ENCODE measurements around the gene STIMATE.

Gene STIMATE

GRCh38 chr3:52880474-52880873, 16.9 kb downstream of the STIMATE start:
- Histone ChIP-seq H3K4me3 (ENCODE audit: low read depth, low read length) (no peak overlapping the region), H3K9me3 (ENCODE audit: control insufficient read depth, insufficient read depth, low read length) (no peaks in the 10 kb centered on the region), H3K36me3 (ENCODE audit: control insufficient read depth, insufficient read depth, low read length) (peaks cover 7% of the 10 kb centered on the region; the same call in 1 of the 2 replicates), H3K27ac (ENCODE audit: low read depth, low read length) (no peak overlapping the region), H3K27me3 (ENCODE audit: control insufficient read depth, insufficient read depth, low read length) (no peaks in the 10 kb centered on the region), H3K9ac (ENCODE audit: low read depth, low read length) (no peak overlapping the region), H3K4me1 (ENCODE audit: control insufficient read depth, insufficient read depth, low read length) (peaks cover 4% of the 10 kb centered on the region; the same call in 1 of the 2 replicates)

GRCh38 chr3:52880047-52880446, 17.3 kb downstream of the STIMATE start:
- no peak overlapping the region for H3K4me3 ChIP-seq (ENCODE audit: low read depth, low read length)
- H3K36me3 ChIP-seq (ENCODE audit: control insufficient read depth, insufficient read depth, low read length): peaks cover 2% of the 10 kb centered on the region; the same call in 1 of the 2 replicates
- no peaks in the 10 kb centered on the region for H3K9me3 ChIP-seq (ENCODE audit: control insufficient read depth, insufficient read depth, low read length)
- peaks cover 5% of the 10 kb centered on the region; the same call in 1 of the 2 replicates for H3K4me1 ChIP-seq (ENCODE audit: control insufficient read depth, insufficient read depth, low read length)
- H3K27ac ChIP-seq (ENCODE audit: low read depth, low read length): no peak overlapping the region
- H3K9ac ChIP-seq (ENCODE audit: low read depth, low read length): no peak overlapping the region
- H3K27me3 ChIP-seq (ENCODE audit: control insufficient read depth, insufficient read depth, low read length): no peaks in the 10 kb centered on the region

GRCh38 chr3:52879581-52879980, 17.8 kb downstream of the STIMATE start:
- no peak overlapping the region for H3K27ac ChIP-seq (ENCODE audit: low read depth, low read length)
- H3K4me3 ChIP-seq (ENCODE audit: low read depth, low read length): no peak overlapping the region
- H3K9ac ChIP-seq (ENCODE audit: low read depth, low read length): no peak overlapping the region
- peaks cover 5% of the 10 kb centered on the region; the same call in 1 of the 2 replicates for H3K4me1 ChIP-seq (ENCODE audit: control insufficient read depth, insufficient read depth, low read length)
- H3K27me3 ChIP-seq (ENCODE audit: control insufficient read depth, insufficient read depth, low read length): no peaks in the 10 kb centered on the region
- H3K36me3 ChIP-seq (ENCODE audit: control insufficient read depth, insufficient read depth, low read length): no peaks in the 10 kb centered on the region
- no peaks in the 10 kb centered on the region for H3K9me3 ChIP-seq (ENCODE audit: control insufficient read depth, insufficient read depth, low read length)

- Histone ChIP-seq H3K27ac (ENCODE audit: low read depth, low read length) (no peak overlapping the region), H3K27me3 (ENCODE audit: control insufficient read depth, insufficient read depth, low read length) (no peaks in the 10 kb centered on the region), H3K9me3 (ENCODE audit: control insufficient read depth, insufficient read depth, low read length) (no peaks in the 10 kb centered on the region), H3K36me3 (ENCODE audit: control insufficient read depth, insufficient read depth, low read length) (no peaks in the 10 kb centered on the region), H3K4me1 (ENCODE audit: control insufficient read depth, insufficient read depth, low read length) (peaks cover 5% of the 10 kb centered on the region; the same call in 1 of the 2 replicates), H3K4me3 (ENCODE audit: low read depth, low read length) (no peak overlapping the region), H3K9ac (ENCODE audit: low read depth, low read length) (no peak overlapping the region)
These were observed 18.3 kb downstream of the STIMATE start for GRCh38 chr3:52879090-52879489.

- Histone ChIP-seq H3K9me3 (ENCODE audit: control insufficient read depth, insufficient read depth, low read length) (no peaks in the 10 kb centered on the region), H3K27ac (ENCODE audit: low read depth, low read length) (no peak overlapping the region), H3K4me1 (ENCODE audit: control insufficient read depth, insufficient read depth, low read length) (peaks cover 14% of the 10 kb centered on the region; the same call in 1 of the 2 replicates), H3K9ac (ENCODE audit: low read depth, low read length) (no peak overlapping the region), H3K4me3 (ENCODE audit: low read depth, low read length) (no peak overlapping the region), H3K27me3 (ENCODE audit: control insufficient read depth, insufficient read depth, low read length) (no peaks in the 10 kb centered on the region), H3K36me3 (ENCODE audit: control insufficient read depth, insufficient read depth, low read length) (no peaks in the 10 kb centered on the region)
These were observed 20.3 kb downstream of the STIMATE start for GRCh38 chr3:52877085-52877484.

GRCh38 chr3:52874864-52875587, 22.3 kb downstream of the STIMATE start:
- Histone ChIP-seq H3K4me3 (ENCODE audit: low read depth, low read length) (no peak overlapping the region), H3K27ac (ENCODE audit: low read depth, low read length) (no peak overlapping the region), H3K9me3 (ENCODE audit: control insufficient read depth, insufficient read depth, low read length) (no peaks in the 10 kb centered on the region), H3K4me1 (ENCODE audit: control insufficient read depth, insufficient read depth, low read length) (peaks cover 14% of the 10 kb centered on the region; the same call in 1 of the 2 replicates), H3K27me3 (ENCODE audit: control insufficient read depth, insufficient read depth, low read length) (no peaks in the 10 kb centered on the region), H3K9ac (ENCODE audit: low read depth, low read length) (no peak overlapping the region), H3K36me3 (ENCODE audit: control insufficient read depth, insufficient read depth, low read length) (no peaks in the 10 kb centered on the region)

GRCh38 chr3:52874160-52874701, 23.1 kb downstream of the STIMATE start:
- Histone ChIP-seq H3K9ac (ENCODE audit: low read depth, low read length) (no peak overlapping the region), H3K27ac (ENCODE audit: low read depth, low read length) (no peak overlapping the region), H3K36me3 (ENCODE audit: control insufficient read depth, insufficient read depth, low read length) (no peaks in the 10 kb centered on the region), H3K4me3 (ENCODE audit: low read depth, low read length) (no peak overlapping the region), H3K4me1 (ENCODE audit: control insufficient read depth, insufficient read depth, low read length) (peaks cover 14% of the 10 kb centered on the region; the same call in 1 of the 2 replicates), H3K27me3 (ENCODE audit: control insufficient read depth, insufficient read depth, low read length) (no peaks in the 10 kb centered on the region), H3K9me3 (ENCODE audit: control insufficient read depth, insufficient read depth, low read length) (no peaks in the 10 kb centered on the region)

- Histone ChIP-seq H3K27ac (ENCODE audit: low read depth, low read length) (no peak overlapping the region), H3K4me3 (ENCODE audit: low read depth, low read length) (no peak overlapping the region), H3K4me1 (ENCODE audit: control insufficient read depth, insufficient read depth, low read length) (peaks cover 14% of the 10 kb centered on the region; the same call in 1 of the 2 replicates), H3K9me3 (ENCODE audit: control insufficient read depth, insufficient read depth, low read length) (no peaks in the 10 kb centered on the region), H3K9ac (ENCODE audit: low read depth, low read length) (no peak overlapping the region), H3K27me3 (ENCODE audit: control insufficient read depth, insufficient read depth, low read length) (no peaks in the 10 kb centered on the region), H3K36me3 (ENCODE audit: control insufficient read depth, insufficient read depth, low read length) (no peaks in the 10 kb centered on the region)
These were observed 23.8 kb downstream of the STIMATE start for GRCh38 chr3:52873433-52874159.

GRCh38 chr3:52872245-52872644, 25.1 kb downstream of the STIMATE start:
- H3K9ac ChIP-seq (ENCODE audit: low read depth, low read length): no peak overlapping the region

GRCh38 chr3:52871761-52872160, 25.6 kb downstream of the STIMATE start:
- H3K9ac ChIP-seq (ENCODE audit: low read depth, low read length): no peak overlapping the region
- no peak overlapping the region for H3K27ac ChIP-seq (ENCODE audit: low read depth, low read length)
- H3K36me3 ChIP-seq (ENCODE audit: control insufficient read depth, insufficient read depth, low read length): no peaks in the 10 kb centered on the region
- no peaks in the 10 kb centered on the region for H3K27me3 ChIP-seq (ENCODE audit: control insufficient read depth, insufficient read depth, low read length)
- H3K4me3 ChIP-seq (ENCODE audit: low read depth, low read length): no peak overlapping the region
- no peaks in the 10 kb centered on the region for H3K9me3 ChIP-seq (ENCODE audit: control insufficient read depth, insufficient read depth, low read length)
- peaks cover 14% of the 10 kb centered on the region; the same call in 1 of the 2 replicates for H3K4me1 ChIP-seq (ENCODE audit: control insufficient read depth, insufficient read depth, low read length)

More at GRCh38 chr3:52872245-52872644, 25.1 kb downstream of the STIMATE start:
- H3K27me3 ChIP-seq (ENCODE audit: control insufficient read depth, insufficient read depth, low read length): no peaks in the 10 kb centered on the region
- no peak overlapping the region for H3K27ac ChIP-seq (ENCODE audit: low read depth, low read length)
- no peaks in the 10 kb centered on the region for H3K9me3 ChIP-seq (ENCODE audit: control insufficient read depth, insufficient read depth, low read length)
- H3K36me3 ChIP-seq (ENCODE audit: control insufficient read depth, insufficient read depth, low read length): no peaks in the 10 kb centered on the region
- peaks cover 14% of the 10 kb centered on the region; the same call in 1 of the 2 replicates for H3K4me1 ChIP-seq (ENCODE audit: control insufficient read depth, insufficient read depth, low read length)
- no peak overlapping the region for H3K4me3 ChIP-seq (ENCODE audit: low read depth, low read length)

GRCh38 chr3:52870471-52870870, 26.9 kb downstream of the STIMATE start:
- no peak overlapping the region for H3K27ac ChIP-seq (ENCODE audit: low read depth, low read length)

More at GRCh38 chr3:52870471-52870870, 26.9 kb downstream of the STIMATE start:
- Histone ChIP-seq H3K9ac (ENCODE audit: low read depth, low read length) (no peak overlapping the region), H3K27me3 (ENCODE audit: control insufficient read depth, insufficient read depth, low read length) (no peaks in the 10 kb centered on the region), H3K4me1 (ENCODE audit: control insufficient read depth, insufficient read depth, low read length) (peaks cover 10% of the 10 kb centered on the region; the same call in 1 of the 2 replicates), H3K4me3 (ENCODE audit: low read depth, low read length) (no peak overlapping the region), H3K9me3 (ENCODE audit: control insufficient read depth, insufficient read depth, low read length) (peaks cover 5% of the 10 kb centered on the region; the same call in 1 of the 2 replicates), H3K36me3 (ENCODE audit: control insufficient read depth, insufficient read depth, low read length) (no peaks in the 10 kb centered on the region)

Measured in HUES48 (cell line).